Right lobe of liver (tissue), 6 donors: ENCODE results near the gene PDE4B. TPM values are rescaled to one million over a fixed set of nuclear protein-coding genes. Genes with fewer than 3 reads are reported as not detected.

Experiments
- ATAC-seq, 4 donors: fragments of 200-7000 bp; cut with Tn5 transposase; one replicate each; pipeline ENCODE4 v1.9.1; 2020; ENCODE audit warnings: mild to moderate bottlenecking in 4 of 4, moderate library complexity in 4 of 4
- DNase-seq, 3 donors: peaks; one replicate each; pipeline ENCODE4 v3.0.0-alpha.2; 2020
- H3K27ac ChIP-seq, 3 donors: fragments of 200-600 bp; one replicate each; pipeline ENCODE4 v1.8.0; 2022
- H3K27me3 ChIP-seq, 2 donors: fragments of 200-600 bp; one replicate each; pipeline ENCODE4 v1.8.0; 2022
- H3K36me3 ChIP-seq, 4 donors: fragments of 200-600 bp; sonication (generic) in 1 of 4; one replicate each; pipeline versions ENCODE4 v1.5.1 to v1.8.0; 2017 to 2022; ENCODE audit warnings: control low read depth in 1 of 4
- H3K4me1 ChIP-seq, 4 donors: fragments of 200-600 bp; sonication (generic) in 1 of 4; one replicate each; pipeline versions ENCODE4 v1.5.1 to v1.8.0; 2017 to 2022; ENCODE audit warnings: control low read depth in 1 of 4
- H3K4me3 ChIP-seq, 3 donors: fragments of 200-600 bp; one replicate each; pipeline ENCODE4 v1.8.0; 2022
- H3K9me3 ChIP-seq, 4 donors: fragments of 200-600 bp; sonication (generic) in 1 of 4; one replicate each; pipeline versions ENCODE4 v1.5.1 to v1.8.0; 2017 to 2022; ENCODE audit warnings: control low read depth in 1 of 4
- POLR2A ChIP-seq: fragments of 450-650 bp; IDR thresholded peaks from one replicate; pipeline ENCODE4 v1.6.1; 2017; ENCODE audit warnings: antibody characterized with exemption, mild to moderate bottlenecking
- WGBS: methylation state at CpG from one replicate; pipeline ENCODE4 v1.1.6; 2018; ENCODE audit warnings: low coverage, low lambda C conversion rate; ENCODE audit not compliant: insufficient coverage; ENCODE audit errors: missing lambda C conversion rate; 5-methylcytosine and 5-hydroxymethylcytosine counted together
- intact Hi-C, 2 donors: fragments of 100-400 bp; cut with DNase I; formaldehyde crosslinking; loops; one replicate each; pipeline versions ENCODE4 v1.11.2 to v1.14.1; 2022
- total RNA-seq, 6 experiments: library from RNA; depleted of rRNA in 2 of 6; stranded (reverse); fragments of >200 nt in 2 of 6; fragmentation: NEBNext Ultra II Directional in 3 of 6; extraction: Animal tissue kit (Norgen Biotek cat#: 25700) in 3 of 6; gene quantifications; one replicate each; pipeline versions ENCODE4 v1.1.0 to v1.2.4, GENCODE V29; 2016 to 2023
- TF ChIP-seq, protein P1 (sequence below), 4 donors: fragments of 200-600 bp in 3 of 4; fragments of 450-650 bp in 1 of 4; IDR thresholded peaks; one replicate each; pipeline versions ENCODE4 v1.5.1 to v1.8.0; 2016 to 2022; ENCODE audit warnings: antibody characterized with exemption in 4 of 4, mild to moderate bottlenecking in 2 of 4
- donor health status: DM: no; HTN: yes; CAD: no.
- donor health status: DM: no; HTN: no; CAD: no.
- donor health status: DM: no; HTN: no; CAD: no.
- donor health status: DM: no; HTN: yes; CAD: no.
- donor health status: DM: no; HTN: yes; CAD: no.

Gene PDE4B
- total RNA-seq, 6 experiments from 2014 or later = 1.4 to 6.4 (median 2.4) TPM

DNA sequence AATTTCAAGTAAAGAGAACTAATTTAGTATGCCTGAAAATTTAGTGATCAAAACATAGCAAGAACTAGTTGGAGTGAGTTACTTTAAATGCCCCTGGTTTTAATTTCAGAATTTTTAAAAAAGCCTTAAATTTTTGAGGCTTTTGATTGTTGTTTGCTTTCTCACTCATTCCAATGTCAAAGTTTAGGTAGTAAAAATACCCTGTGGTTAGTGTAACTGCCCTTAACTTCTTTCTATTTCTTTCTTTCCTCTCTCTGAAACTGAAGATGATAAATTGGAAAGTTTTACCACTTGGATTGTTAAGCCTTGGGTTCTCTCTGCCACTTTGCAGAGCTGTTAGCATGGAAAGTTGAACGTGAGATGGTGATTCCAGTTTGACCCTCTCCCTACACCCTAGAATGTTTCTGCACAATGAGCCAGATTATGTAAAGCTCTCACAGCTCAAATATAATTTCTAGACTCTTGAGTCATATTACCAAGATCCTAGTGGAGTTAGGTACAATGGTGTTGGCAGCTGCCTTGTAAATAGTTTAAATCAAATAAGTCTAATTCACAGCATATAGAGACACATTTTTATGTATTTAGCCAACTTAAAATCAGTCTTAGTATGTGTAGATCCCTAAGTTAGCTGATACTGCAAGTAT is 548.9 kb downstream of the PDE4B start:
- Histone ChIP-seq H3K4me3 (no peak overlapping the region), H3K4me1 (no peaks in the 10 kb centered on the region), H3K9me3 (no peaks in the 10 kb centered on the region), H3K27ac (no peak overlapping the region), H3K27me3 (no peaks in the 10 kb centered on the region), H3K36me3 (no peaks in the 10 kb centered on the region)
- ATAC-seq (no peak), DNase-seq (no peak)
- WGBS = 83% methylated on average over 1 of the region's 1 CpG
- intact Hi-C loops = no loop called here
- TF ChIP-seq POLR2A = no peak
- TF ChIP-seq, protein P1, sequence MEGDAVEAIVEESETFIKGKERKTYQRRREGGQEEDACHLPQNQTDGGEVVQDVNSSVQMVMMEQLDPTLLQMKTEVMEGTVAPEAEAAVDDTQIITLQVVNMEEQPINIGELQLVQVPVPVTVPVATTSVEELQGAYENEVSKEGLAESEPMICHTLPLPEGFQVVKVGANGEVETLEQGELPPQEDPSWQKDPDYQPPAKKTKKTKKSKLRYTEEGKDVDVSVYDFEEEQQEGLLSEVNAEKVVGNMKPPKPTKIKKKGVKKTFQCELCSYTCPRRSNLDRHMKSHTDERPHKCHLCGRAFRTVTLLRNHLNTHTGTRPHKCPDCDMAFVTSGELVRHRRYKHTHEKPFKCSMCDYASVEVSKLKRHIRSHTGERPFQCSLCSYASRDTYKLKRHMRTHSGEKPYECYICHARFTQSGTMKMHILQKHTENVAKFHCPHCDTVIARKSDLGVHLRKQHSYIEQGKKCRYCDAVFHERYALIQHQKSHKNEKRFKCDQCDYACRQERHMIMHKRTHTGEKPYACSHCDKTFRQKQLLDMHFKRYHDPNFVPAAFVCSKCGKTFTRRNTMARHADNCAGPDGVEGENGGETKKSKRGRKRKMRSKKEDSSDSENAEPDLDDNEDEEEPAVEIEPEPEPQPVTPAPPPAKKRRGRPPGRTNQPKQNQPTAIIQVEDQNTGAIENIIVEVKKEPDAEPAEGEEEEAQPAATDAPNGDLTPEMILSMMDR (IDR thresholded peaks at IDR 0.05) = no peak

DNA sequence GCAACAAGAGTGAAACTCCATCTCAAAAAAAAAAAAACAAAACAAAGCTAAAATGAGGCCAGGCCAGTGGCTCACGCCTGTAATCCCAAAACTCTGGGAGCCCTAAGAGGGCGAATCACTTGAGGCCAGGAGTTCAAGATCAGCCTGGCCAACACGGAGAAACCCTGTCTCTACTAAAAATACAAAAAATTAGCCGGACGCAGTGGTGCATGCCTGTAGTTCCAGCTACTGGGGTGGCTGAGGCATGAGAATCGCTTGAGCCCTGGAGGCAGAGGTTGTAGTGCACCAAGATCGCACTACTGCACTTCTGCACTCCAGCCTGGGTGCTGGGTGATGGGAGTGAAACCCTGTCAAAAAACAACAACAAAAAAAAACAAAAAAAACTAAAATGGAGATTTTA is 550.0 kb downstream of the PDE4B start:
- intact Hi-C loops = no loop called here
- Histone ChIP-seq H3K9me3 (no peaks in the 10 kb centered on the region), H3K4me3 (no peak overlapping the region), H3K27me3 (no peaks in the 10 kb centered on the region), H3K27ac (no peak overlapping the region), H3K4me1 (peaks cover 0 to 2% (median 0%) of the 10 kb centered on the region in 4 donors), H3K36me3 (no peaks in the 10 kb centered on the region)
- TF ChIP-seq, protein P1 (IDR thresholded peaks at IDR 0.05) = no peak
- TF ChIP-seq POLR2A = no peak
- ATAC-seq (no peak), DNase-seq (no peak)
- WGBS = 84% methylated on average over 7 of the region's 7 CpGs

DNA sequence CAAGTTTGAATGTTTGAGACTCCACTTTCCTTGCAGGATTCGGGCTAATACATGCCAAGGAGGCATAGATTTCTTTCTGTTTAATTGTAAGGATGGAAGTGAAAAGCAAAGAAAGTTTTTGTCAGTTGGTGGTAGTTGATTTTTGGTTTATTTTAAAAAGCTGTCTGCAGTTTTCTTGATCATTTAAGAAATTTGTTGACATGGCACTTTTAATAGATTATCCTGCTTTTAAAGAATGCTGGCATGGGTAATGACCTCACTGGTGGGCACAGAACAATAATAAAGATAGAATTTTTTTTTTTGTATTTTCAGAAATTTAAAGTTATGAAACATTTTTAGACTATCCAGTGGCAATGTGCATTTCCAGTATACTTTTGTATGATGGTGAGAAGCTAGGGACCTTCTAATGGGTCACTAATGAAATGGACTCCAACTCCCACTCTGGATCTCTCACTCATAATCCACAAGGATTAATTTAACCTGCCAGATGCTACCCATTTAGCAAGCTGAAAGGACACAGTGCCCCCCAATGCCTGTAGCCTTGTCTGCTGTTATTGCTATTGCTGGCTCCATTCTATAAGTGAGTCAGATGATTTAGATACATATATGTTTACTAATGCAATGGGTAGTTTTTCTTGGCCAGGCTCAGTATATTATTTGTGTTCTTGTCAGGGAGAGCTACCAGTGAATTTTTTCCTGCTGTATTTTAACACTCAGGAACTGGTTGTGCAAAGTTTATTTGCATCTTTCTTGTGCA is 551.1 kb downstream of the PDE4B start:
- TF ChIP-seq POLR2A = no peak
- TF ChIP-seq, protein P1 (IDR thresholded peaks at IDR 0.05) = no peak

DNA sequence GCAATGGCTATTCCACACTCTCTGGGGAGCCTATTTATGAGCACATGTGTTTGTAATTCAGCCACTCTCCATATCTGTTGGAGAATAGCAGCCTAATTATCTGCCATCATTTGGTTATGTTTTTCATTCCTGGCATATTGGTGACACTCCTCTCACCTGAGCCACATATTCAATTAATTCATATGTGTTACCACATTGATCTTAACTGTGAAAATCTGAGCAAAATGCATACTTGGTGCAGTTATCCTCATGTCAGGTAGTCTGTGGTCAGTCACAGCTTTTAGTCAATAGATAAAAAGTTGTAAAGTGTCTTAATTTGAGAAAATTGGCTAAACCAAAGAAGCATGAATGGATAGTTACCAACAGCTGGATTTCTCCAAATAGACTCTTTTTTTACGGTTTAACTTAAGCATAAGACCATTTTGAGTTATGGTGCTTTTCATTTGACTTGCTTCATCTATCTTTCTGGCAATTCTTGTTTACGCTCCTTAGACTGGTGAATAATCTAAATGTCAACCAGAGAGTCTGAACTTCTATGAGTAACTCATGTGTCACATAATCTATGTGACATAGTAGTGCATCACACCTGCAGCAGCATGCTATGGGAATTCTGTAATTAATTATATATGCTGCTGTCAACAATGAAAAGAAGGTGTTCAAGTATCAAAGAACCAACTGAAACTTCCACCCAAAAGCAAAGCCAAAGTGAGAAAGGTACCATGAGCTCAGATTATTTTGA is 553.5 kb downstream of the PDE4B start:
- Histone ChIP-seq H3K36me3 (no peaks in the 10 kb centered on the region), H3K27ac (no peak overlapping the region), H3K4me1 (peaks cover 0 to 19% (median 0%) of the 10 kb centered on the region in 4 donors), H3K4me3 (no peak overlapping the region), H3K27me3 (no peaks in the 10 kb centered on the region), H3K9me3 (no peaks in the 10 kb centered on the region)
- intact Hi-C loops = no loop called here
- 93% methylated on average over 2 of the region's 2 CpGs for WGBS
- ATAC-seq (no peak), DNase-seq (no peak)
- TF ChIP-seq, protein P1 (IDR thresholded peaks at IDR 0.05) = no peak
- TF ChIP-seq POLR2A = no peak

More for the DNA sequence above, 551.1 kb downstream of the PDE4B start:
- Histone ChIP-seq H3K36me3 (no peaks in the 10 kb centered on the region), H3K4me3 (no peak overlapping the region), H3K27ac (no peak overlapping the region), H3K27me3 (no peaks in the 10 kb centered on the region), H3K4me1 (peaks cover 0 to 10% (median 0%) of the 10 kb centered on the region in 4 donors), H3K9me3 (no peaks in the 10 kb centered on the region)
- WGBS = 94% methylated on average over 1 of the region's 1 CpG
- ATAC-seq (no peak), DNase-seq (no peak)
- intact Hi-C loops = no loop called here
